Calu3 (cell line): ENCODE data around the gene PDS5B. TPM values are rescaled to one million over a fixed set of nuclear protein-coding genes. Genes with fewer than 3 reads are reported as not detected.
"Not testable (repeated sequence)": the region's sequence is repeated elsewhere in the genome, so short reads cannot be mapped to it uniquely, and the experiment has no call there.

Source experiments
- BruUV-seq: library from RNA; stranded (reverse); fragments of 400-500 nt; replicated peaks from 2 replicates; lab custom pipeline; 2021; lab: Mats Ljungman, UMichigan
- CTCF ChIA-PET: fragments of 300-600 bp; sonication (Branson Sonifier 250); formaldehyde crosslinking; loops from one replicate; lab custom pipeline; 2022; ENCODE audit warnings: antibody characterized with exemption; lab: Charles Lee
- DNase-seq: peaks from one replicate; pipeline ENCODE4 v3.0.0; 2022
- H3K27ac Mint-ChIP-seq: one replicate; pipeline ENCODE4 v1.8.0; 2022; ENCODE audit warnings: mixed read lengths; ENCODE audit not compliant: unreplicated experiment
- H3K27me3 Mint-ChIP-seq: one replicate; pipeline ENCODE4 v1.8.0; 2022; ENCODE audit warnings: mixed read lengths; ENCODE audit not compliant: unreplicated experiment
- H3K36me3 Mint-ChIP-seq: one replicate; pipeline ENCODE4 v1.8.0; 2022; ENCODE audit warnings: mild to moderate bottlenecking, moderate library complexity, mixed read lengths; ENCODE audit not compliant: insufficient read depth, unreplicated experiment
- H3K4me1 Mint-ChIP-seq: one replicate; pipeline ENCODE4 v1.8.0; 2022; ENCODE audit warnings: mild to moderate bottlenecking, low read depth, mixed read lengths; ENCODE audit not compliant: unreplicated experiment
- H3K4me3 Mint-ChIP-seq: one replicate; pipeline ENCODE4 v1.8.0; 2022; ENCODE audit warnings: mild to moderate bottlenecking, low read depth, moderate library complexity, mixed read lengths; ENCODE audit not compliant: unreplicated experiment
- H3K9me3 Mint-ChIP-seq: one replicate; pipeline ENCODE4 v1.8.0; 2022; ENCODE audit warnings: low read depth, mixed read lengths; ENCODE audit not compliant: unreplicated experiment
- CTCF ChIP-seq: fragments of 200-600 bp; IDR thresholded peaks from one replicate; pipeline ENCODE4 v1.8.0; 2022; ENCODE audit warnings: antibody characterized with exemption; ENCODE audit not compliant: unreplicated experiment
- intact Hi-C: fragments of 100-400 bp; cut with micrococcal nuclease; formaldehyde crosslinking; loops from one replicate; pipeline ENCODE4 v1.10.0; 2022; ENCODE audit not compliant: unreplicated experiment
- total RNA-seq: library from RNA; stranded (reverse); gene quantifications from 2 replicates; pipeline ENCODE4 v1.2.3, GENCODE V29; 2022

Gene PDS5B
- total RNA-seq, 1 experiment from 2014 or later, result 33.9 TPM

DNA sequence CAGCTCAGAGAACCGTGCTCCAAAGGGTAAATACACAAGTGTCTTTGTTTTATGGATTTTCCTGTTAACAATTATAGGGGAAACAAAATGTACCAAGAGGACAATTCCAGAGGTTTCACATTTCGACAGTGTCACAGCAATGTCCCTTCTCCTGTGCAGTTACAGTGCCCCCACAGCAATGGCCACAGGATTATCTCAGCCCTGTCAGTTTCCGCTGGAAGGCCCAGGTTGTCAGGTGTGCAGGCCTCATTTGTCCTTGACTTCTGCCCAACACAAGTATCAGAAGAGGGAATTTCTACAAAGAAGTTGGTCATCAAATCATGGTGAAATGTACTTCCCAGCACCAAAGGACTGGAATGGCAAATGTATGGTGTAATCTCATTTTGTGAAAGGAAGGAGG is 36.5 kb upstream of the PDS5B start:
- Mint-ChIP-seq H3K4me1 (no peaks in the 10 kb centered on the region), H3K9me3 (no peaks in the 10 kb centered on the region), H3K4me3 (no peak overlapping the region), H3K27me3 (no peaks in the 10 kb centered on the region), H3K36me3 (no peaks in the 10 kb centered on the region), H3K27ac (no peak overlapping the region)
- no peak for TF ChIP-seq CTCF
- CTCF ChIA-PET, result no interaction called here
- DNase-seq, result no peak
- no TSS peak for BruUV-seq
- intact Hi-C loops, result no loop called here

DNA sequence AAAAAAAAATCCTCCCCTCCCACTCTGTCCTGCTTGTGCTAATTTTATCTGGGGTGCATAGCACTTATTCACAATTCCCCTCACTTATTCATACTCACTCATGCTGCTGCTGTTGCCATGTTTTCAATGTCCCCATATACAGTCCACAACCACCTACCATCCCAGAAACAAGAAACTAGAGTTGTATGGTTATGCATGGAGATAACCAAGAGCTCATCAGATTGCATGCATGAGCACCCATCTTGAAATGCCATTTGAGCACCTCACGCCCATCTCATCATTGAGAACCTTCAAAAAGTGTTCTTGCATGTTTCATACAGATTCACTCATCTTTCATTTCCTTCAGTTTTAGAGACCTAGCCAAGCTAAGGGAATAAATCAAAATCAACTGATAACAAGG is 32.5 kb upstream of the PDS5B start:
- no peaks in the 10 kb centered on the region for H3K36me3 Mint-ChIP-seq
- H3K27me3 Mint-ChIP-seq, result no peaks in the 10 kb centered on the region
- H3K9me3 Mint-ChIP-seq, result no peaks in the 10 kb centered on the region
- no peak for DNase-seq
- CTCF ChIA-PET, result no interaction called here
- TF ChIP-seq CTCF, result no peak
- intact Hi-C loops, result no loop called here
- H3K4me1 Mint-ChIP-seq, result no peaks in the 10 kb centered on the region
- BruUV-seq, result no TSS peak
- no peak overlapping the region for H3K27ac Mint-ChIP-seq
- H3K4me3 Mint-ChIP-seq, result no peak overlapping the region

DNA sequence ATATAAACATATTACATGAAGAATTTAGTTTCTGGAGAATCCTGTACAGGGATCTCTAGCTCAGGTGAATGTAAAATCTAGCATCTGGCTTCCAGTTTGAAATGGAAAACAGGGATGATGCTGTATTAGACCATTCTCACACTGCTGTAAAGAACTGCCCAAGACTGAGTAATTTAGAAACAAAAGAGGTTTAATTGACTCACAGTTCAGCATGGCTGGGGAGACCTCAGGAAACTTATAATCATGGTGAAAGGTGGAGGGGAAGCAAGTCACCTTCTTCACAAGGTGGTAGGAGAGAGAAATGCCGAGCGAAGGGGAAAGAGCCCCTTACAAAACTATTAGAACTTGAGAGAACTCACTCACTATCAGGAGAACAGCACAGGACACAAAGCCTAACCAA is 30.6 kb upstream of the PDS5B start:
- intact Hi-C loops, result no loop called here
- peaks cover 1% of the 10 kb centered on the region for H3K9me3 Mint-ChIP-seq
- no peaks in the 10 kb centered on the region for H3K4me1 Mint-ChIP-seq
- no peak for TF ChIP-seq CTCF
- no peaks in the 10 kb centered on the region for H3K36me3 Mint-ChIP-seq
- no peak for DNase-seq
- no peak overlapping the region for H3K4me3 Mint-ChIP-seq
- no TSS peak for BruUV-seq
- CTCF ChIA-PET, result no interaction called here
- no peaks in the 10 kb centered on the region for H3K27me3 Mint-ChIP-seq
- H3K27ac Mint-ChIP-seq, result no peak overlapping the region

DNA sequence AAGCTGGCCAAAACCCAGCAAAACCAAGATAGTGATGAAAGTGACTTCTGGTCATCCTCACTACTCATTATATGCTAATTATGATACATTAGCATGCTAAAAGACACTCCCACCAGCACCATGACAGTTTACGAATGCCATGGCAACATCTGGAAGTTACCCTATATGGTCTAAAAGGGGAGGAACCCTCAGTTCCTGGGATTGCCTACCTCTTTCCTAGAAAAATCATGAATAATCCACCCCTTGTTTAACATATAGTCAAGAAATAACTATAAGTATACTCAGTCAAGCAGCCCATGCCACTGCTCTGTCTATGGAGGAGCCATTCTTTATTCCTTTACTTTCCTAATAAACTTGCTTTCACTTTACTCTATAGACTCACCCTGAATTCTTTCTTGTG is 25.4 kb upstream of the PDS5B start:
- not testable (repeated sequence) for BruUV-seq

GRCh38 chr13:32575687-32576086 is 10.6 kb upstream of the PDS5B start:
- BruUV-seq, CTCF ChIA-PET, intact Hi-C loops, H3K9me3 Mint-ChIP-seq, H3K27ac Mint-ChIP-seq, H3K36me3 Mint-ChIP-seq, H3K4me3 Mint-ChIP-seq, H3K27me3 Mint-ChIP-seq, DNase-seq, H3K4me1 Mint-ChIP-seq: not testable (repeated sequence)

More for the DNA sequence above, 25.4 kb upstream of the PDS5B start:
- H3K4me3 Mint-ChIP-seq, H3K27ac Mint-ChIP-seq, CTCF ChIA-PET, H3K36me3 Mint-ChIP-seq, H3K9me3 Mint-ChIP-seq, H3K4me1 Mint-ChIP-seq, intact Hi-C loops, DNase-seq, H3K27me3 Mint-ChIP-seq: not testable (repeated sequence)
